Endothelial cell of umbilical vein (primary cell): ENCODE data around the gene KIF1B. TPM values are rescaled to one million over a fixed set of nuclear protein-coding genes. Genes with fewer than 3 reads are reported as not detected.

Experiments used
- BruUV-seq: library from RNA; stranded (reverse); fragments of 400-500 nt; replicated peaks from 2 replicates; lab custom pipeline; 2021; lab: Mats Ljungman, UMichigan
- CTCF ChIA-PET: fragments of 300-600, 350-600 bp; sonication (Branson Sonifier 250); formaldehyde crosslinking; loops from one replicate; lab custom pipeline; 2021; ENCODE audit warnings: antibody characterized with exemption, inconsistent platforms; lab: Charles Lee
- POLR2A ChIA-PET: fragments of 300-600, 350-600 bp; sonication (Branson Sonifier 250); formaldehyde crosslinking; loops from one replicate; lab custom pipeline; 2021; ENCODE audit warnings: antibody characterized with exemption, inconsistent platforms; lab: Charles Lee
- DNase-seq: peaks from one replicate; pipeline ENCODE4 v3.0.0-alpha.2; 2011; ENCODE audit warnings: low read depth, low spot score
- FAIRE-seq: peaks from 2 replicates; lab custom pipeline; 2011; peaks lifted over from hg19 to GRCh38; lab: Jason Lieb, UNC
- H2AFZ ChIP-seq: 2 replicates; pipeline ENCODE4 v1.6.0; 2012; ENCODE audit warnings: low read depth, low read length, control low read depth, inconsistent platforms
- H3K27ac ChIP-seq: 2 replicates; pipeline ENCODE4 v1.5.1; 2011; ENCODE audit warnings: low read depth, mild to moderate bottlenecking, control low read depth, low read length, moderate library complexity; ENCODE audit not compliant: insufficient read depth
- H3K27me3 ChIP-seq, 2 experiments: 2 replicates each; pipeline versions ENCODE4 v1.6.0 to v1.6.1; 2011; ENCODE audit warnings: low read length in 2 of 2, mixed read lengths in 1 of 2; ENCODE audit not compliant: control insufficient read depth in 2 of 2, insufficient read depth in 2 of 2
- H3K36me3 ChIP-seq, 2 experiments: 2 replicates in 1 of 2; 3 replicates in 1 of 2; pipeline ENCODE4 v1.5.1; 2011; ENCODE audit warnings: low read length in 2 of 2, mild to moderate bottlenecking in 1 of 2, moderate library complexity in 1 of 2; ENCODE audit not compliant: control insufficient read depth in 2 of 2, insufficient read depth in 2 of 2; ENCODE audit errors: extremely low read depth in 1 of 2
- H3K4me1 ChIP-seq: 3 replicates; pipeline ENCODE4 v1.5.1; 2011; ENCODE audit warnings: mild to moderate bottlenecking, low read length; ENCODE audit not compliant: control insufficient read depth, insufficient read depth; ENCODE audit errors: extremely low read depth
- H3K4me2 ChIP-seq: 2 replicates; pipeline ENCODE4 v1.6.1; 2011; ENCODE audit warnings: low read length, control low read depth, mixed read lengths; ENCODE audit not compliant: insufficient read depth
- H3K4me3 ChIP-seq, 3 experiments: fragments of 200-600 bp in 1 of 3; sonication (generic), shearing (Covaris generic) in 1 of 3; replicated peaks in 1 of 3; 2 replicates each; pipeline ENCODE4 v1.5.1; 2011 to 2016; ENCODE audit warnings: control low read depth in 3 of 3, low read length in 3 of 3, mild to moderate bottlenecking in 2 of 3, inconsistent platforms in 1 of 3, low read depth in 1 of 3, moderate library complexity in 1 of 3; ENCODE audit not compliant: insufficient read depth in 1 of 3
- H3K79me2 ChIP-seq: 2 replicates; pipeline ENCODE4 v1.6.0; 2012; ENCODE audit warnings: low read length, inconsistent platforms; ENCODE audit not compliant: control insufficient read depth, insufficient read depth
- H3K9ac ChIP-seq: replicated peaks from 2 replicates; pipeline ENCODE3; 2011; ENCODE audit warnings: low read length, control low read depth; ENCODE audit not compliant: insufficient read depth; ENCODE audit errors: extremely low read depth
- H3K9me1 ChIP-seq: replicated peaks from 3 replicates; pipeline ENCODE4 v1.6.0; 2011; ENCODE audit warnings: mild to moderate bottlenecking, low read length; ENCODE audit not compliant: control insufficient read depth, insufficient read depth; ENCODE audit errors: extremely low read depth
- H3K9me3 ChIP-seq: replicated peaks from 2 replicates; pipeline ENCODE4 v1.5.1; 2012; ENCODE audit warnings: low read length, inconsistent platforms; ENCODE audit not compliant: control insufficient read depth, insufficient read depth
- H4K20me1 ChIP-seq: replicated peaks from 2 replicates; pipeline ENCODE3; 2011; ENCODE audit warnings: mild to moderate bottlenecking, low read length; ENCODE audit not compliant: control insufficient read depth, insufficient read depth; ENCODE audit errors: extremely low read depth
- CTCF ChIP-seq, 2 donors: IDR thresholded peaks; 1 replicate in 1 of 2; 2 replicates in 1 of 2; pipeline ENCODE4 v1.5.1; 2011; ENCODE audit warnings: low read length in 2 of 2, mild to moderate bottlenecking in 2 of 2, moderate library complexity in 2 of 2, control low read depth in 1 of 2, inconsistent platforms in 1 of 2, low read depth in 1 of 2; ENCODE audit not compliant: insufficient read depth in 1 of 2; ENCODE audit errors: extremely low read depth in 1 of 2
- EZH2 ChIP-seq: IDR thresholded peaks from 2 replicates; pipeline ENCODE4 v1.6.1; 2012; ENCODE audit warnings: borderline replicate concordance, low read depth, mild to moderate bottlenecking, moderate library complexity, low read length, inconsistent platforms; ENCODE audit not compliant: severe bottlenecking
- FOS ChIP-seq: IDR thresholded peaks from 2 replicates; pipeline ENCODE4 v1.6.1; 2011; ENCODE audit warnings: mild to moderate bottlenecking, low read length, moderate library complexity, borderline replicate concordance; ENCODE audit not compliant: insufficient read depth
- GATA2 ChIP-seq: IDR thresholded peaks from 2 replicates; pipeline ENCODE4 v1.7.0; 2011; ENCODE audit warnings: low read depth, mild to moderate bottlenecking, moderate library complexity, mixed read lengths, low read length; ENCODE audit not compliant: insufficient read length, insufficient read depth
- JUN ChIP-seq: IDR thresholded peaks from 2 replicates; pipeline ENCODE4 v1.6.1; 2011; ENCODE audit warnings: borderline replicate concordance, low read depth; ENCODE audit not compliant: insufficient read length, insufficient read depth
- MYC ChIP-seq: IDR thresholded peaks from one replicate; pipeline ENCODE4 v1.6.1; 2011; ENCODE audit warnings: mild to moderate bottlenecking, low read depth, low read length
- POLR2A ChIP-seq: IDR thresholded peaks from 2 replicates; pipeline ENCODE4 v1.6.1; 2012; ENCODE audit warnings: low read depth, mild to moderate bottlenecking, control low read depth, low read length
- dilution Hi-C: fragments of 300-500 bp; cut with MboI; formaldehyde crosslinking; loops from one replicate; pipeline ENCODE4 v1.15.0; 2019; ENCODE audit warnings: low sequenced_read_pairs; ENCODE audit not compliant: extremely low pct_ligation_motif_present
- intact Hi-C: fragments of 100-400 bp; cut with micrococcal nuclease; formaldehyde crosslinking; loops from one replicate; pipeline ENCODE4 v1.10.0; 2022
- polyA plus RNA-seq, 4 experiments: library from polyadenylated mRNA; depleted of rRNA in 3 of 4; stranded (reverse) in 3 of 4; unstranded in 1 of 4; fragments of >200 nt; gene quantifications; 2 replicates each; pipeline versions ENCODE4 v1.2.1 to v1.2.3, GENCODE V29; 2011 to 2012; ENCODE audit warnings: missing spikeins in 1 of 4
- total RNA-seq: library from RNA; stranded (reverse); gene quantifications from 2 replicates; pipeline ENCODE4 v1.2.3, GENCODE V29; 2021

Gene KIF1B
- total and polyA plus RNA-seq, 2 donors (not counting 3 experiments of a cell fraction or from before 2014, with no cell fraction given), result 14.8 to 58.6 TPM

- no peak for FAIRE-seq
- Histone ChIP-seq H3K9me1 (no peaks in the 10 kb centered on the region), H3K27ac (no peak overlapping the region), H3K36me3 (peaks cover 0 to 4% of the 10 kb centered on the region in 2 experiments), H3K27me3 (no peaks in the 10 kb centered on the region), H3K4me1 (no peaks in the 10 kb centered on the region), H2AFZ (no peak overlapping the region), H3K4me3 (no peak overlapping the region), H3K79me2 (no peaks in the 10 kb centered on the region), H4K20me1 (peaks cover 2% of the 10 kb centered on the region), H3K9ac (no peak overlapping the region), H3K9me3 (no peaks in the 10 kb centered on the region), H3K4me2 (no peak overlapping the region)
- ChIA-PET POLR2A (no interaction called here), CTCF (interaction anchor here (0.9 kb wide), 1 partner anchor 18 kb away, joined by 6 read pairs; no protein-coding TSS in a partner anchor)
- BruUV-seq, result no TSS peak
- dilution Hi-C loops, result no loop called here
- intact Hi-C loops, result no loop called here
- DNase-seq, result no peak
- TF ChIP-seq CTCF (IDR thresholded peaks at IDR 0.05; ENCODE audit: extremely low read depth in 1 of 2, insufficient read depth in 1 of 2, low read depth in 1 of 2, low read length in 2 of 2) (no peak), JUN (no peak), POLR2A (no peak), EZH2 (no peak), MYC (no peak), GATA2 (no peak), FOS (no peak)
Measured at GRCh38 chr1:10360045-10360444, 149.7 kb downstream of the KIF1B start.
